H1 (cell line): ENCODE measurements around the gene ALKAL2. TPM values are rescaled to one million over a fixed set of nuclear protein-coding genes. Genes with fewer than 3 reads are reported as not detected.
"Not testable (repeated sequence)": the region's sequence is repeated elsewhere in the genome, so short reads cannot be mapped to it uniquely, and the experiment has no call there.

Source experiments
- CTCF ChIA-PET: fragments of 300-600 bp; sonication (Branson Sonifier 250); formaldehyde crosslinking; loops from one replicate; lab custom pipeline; 2021; ENCODE audit not compliant: partially characterized antibody; lab: Charles Lee
- POLR2A ChIA-PET: fragments of 300-600 bp; sonication (Branson Sonifier 250); formaldehyde crosslinking; loops from one replicate; lab custom pipeline; 2021; ENCODE audit warnings: inconsistent platforms; ENCODE audit not compliant: partially characterized antibody; lab: Charles Lee
- DNase-seq, 2 experiments: peaks; one replicate each; pipeline versions ENCODE4 v3.0.0 to v3.0.0-alpha.2; 2010 to 2022; ENCODE audit warnings: low spot score in 2 of 2, low read depth in 1 of 2, mixed read lengths in 1 of 2
- FAIRE-seq: peaks from 2 replicates; lab custom pipeline; 2011; peaks lifted over from hg19 to GRCh38; lab: Jason Lieb, UNC
- H2AFZ ChIP-seq: 2 replicates; pipeline ENCODE4 v1.8.1; 2012; ENCODE audit warnings: low read length, inconsistent platforms
- H2AK5ac ChIP-seq: 2 replicates; pipeline ENCODE4 v1.6.1; 2013; ENCODE audit warnings: low read depth, low read length
- H2BK120ac ChIP-seq: replicated peaks from 2 replicates; pipeline ENCODE3; 2013; ENCODE audit warnings: low read depth, low read length, inconsistent platforms
- H2BK12ac ChIP-seq: 2 replicates; pipeline ENCODE4 v1.6.1; 2013; ENCODE audit warnings: low read depth, low read length
- H2BK15ac ChIP-seq: 2 replicates; pipeline ENCODE4 v1.6.1; 2013; ENCODE audit warnings: low read length
- H2BK20ac ChIP-seq: 2 replicates; pipeline ENCODE4 v1.6.1; 2013; ENCODE audit warnings: low read length
- H2BK5ac ChIP-seq: 2 replicates; pipeline ENCODE4 v1.6.1; 2013; ENCODE audit warnings: low read depth, low read length
- H3K14ac ChIP-seq: 2 replicates; pipeline ENCODE4 v1.6.1; 2013; ENCODE audit warnings: inconsistent platforms; ENCODE audit not compliant: insufficient read length
- H3K18ac ChIP-seq: 2 replicates; pipeline ENCODE4 v1.6.1; 2013; ENCODE audit warnings: low read length; ENCODE audit errors: extremely low read depth
- H3K23ac ChIP-seq: 2 replicates; pipeline ENCODE4 v1.6.1; 2013; ENCODE audit warnings: inconsistent platforms; ENCODE audit not compliant: insufficient read length
- H3K23me2 ChIP-seq: 2 replicates; pipeline ENCODE4 v1.6.1; 2013; ENCODE audit warnings: low read depth, low read length
- H3K27ac ChIP-seq: 2 replicates; pipeline ENCODE4 v1.6.1; 2011; ENCODE audit warnings: low read depth, low read length, inconsistent platforms
- H3K27me3 ChIP-seq, 4 experiments: replicated peaks in 1 of 4; 1 replicate in 1 of 4; 2 replicates in 3 of 4; pipeline versions ENCODE4 v1.6.1 to v1.8.1; 2011 to 2013; ENCODE audit warnings: low read length in 3 of 4, mild to moderate bottlenecking in 3 of 4, inconsistent platforms in 2 of 4, mixed read lengths in 2 of 4, moderate library complexity in 1 of 4; ENCODE audit not compliant: control insufficient read depth in 3 of 4, insufficient read depth in 3 of 4; ENCODE audit errors: extremely low read depth in 1 of 4
- H3K36me3 ChIP-seq, 4 experiments: 2 replicates each; pipeline versions ENCODE4 v1.6.1 to v1.8.1; 2011 to 2013; ENCODE audit warnings: mild to moderate bottlenecking in 4 of 4, low read length in 3 of 4, moderate library complexity in 2 of 4, control low read depth in 1 of 4, inconsistent platforms in 1 of 4; ENCODE audit not compliant: insufficient read depth in 4 of 4, control insufficient read depth in 2 of 4
- H3K4ac ChIP-seq: replicated peaks from 2 replicates; pipeline ENCODE3; 2013; ENCODE audit warnings: low read length, low read depth, mixed read lengths, inconsistent platforms; ENCODE audit not compliant: insufficient read length
- H3K4me1 ChIP-seq, 4 experiments: replicated peaks in 1 of 4; 1 replicate in 1 of 4; 2 replicates in 3 of 4; pipeline versions ENCODE4 v1.6.1 to v1.8.1; 2011 to 2013; ENCODE audit warnings: low read length in 3 of 4, inconsistent platforms in 2 of 4, mixed read lengths in 1 of 4; ENCODE audit not compliant: insufficient read depth in 4 of 4, control insufficient read depth in 3 of 4
- H3K4me2 ChIP-seq, 2 experiments: 2 replicates each; pipeline versions ENCODE4 v1.6.1 to v1.8.1; 2011 to 2013; ENCODE audit warnings: low read depth in 2 of 2, low read length in 2 of 2, control low read depth in 1 of 2, inconsistent platforms in 1 of 2, mild to moderate bottlenecking in 1 of 2; ENCODE audit not compliant: insufficient read depth in 1 of 2
- H3K4me3 ChIP-seq, 4 experiments: fragments of 200-600, 300-600 bp in 1 of 4; sonication (generic), shearing (Covaris generic), sonication (Bioruptor Twin) in 1 of 4; 2 replicates each; pipeline versions ENCODE4 v1.5.1 to v1.8.1; 2011 to 2016; ENCODE audit warnings: low read length in 4 of 4, low read depth in 3 of 4, control low read depth in 2 of 4, inconsistent platforms in 2 of 4, mild to moderate bottlenecking in 2 of 4, mixed read lengths in 1 of 4, moderate library complexity in 1 of 4; ENCODE audit not compliant: insufficient read depth in 2 of 4; ENCODE audit errors: extremely low read depth in 1 of 4
- H3K56ac ChIP-seq: replicated peaks from 2 replicates; pipeline ENCODE3; 2013; ENCODE audit warnings: low read depth, mild to moderate bottlenecking, mixed read lengths, low read length, inconsistent platforms; ENCODE audit not compliant: insufficient read length
- H3K79me1 ChIP-seq: 2 replicates; pipeline ENCODE4 v1.6.1; 2013; ENCODE audit warnings: low read depth, low read length, control low read depth
- H3K79me2 ChIP-seq, 2 experiments: 2 replicates each; pipeline versions ENCODE4 v1.6.1 to v1.8.1; 2012 to 2013; ENCODE audit warnings: low read length in 2 of 2, mild to moderate bottlenecking in 2 of 2, inconsistent platforms in 1 of 2; ENCODE audit not compliant: insufficient read depth in 2 of 2, control insufficient read depth in 1 of 2
- H3K9ac ChIP-seq, 4 experiments: replicated peaks in 1 of 4; 1 replicate in 1 of 4; 2 replicates in 3 of 4; pipeline versions ENCODE4 v1.6.1 to v1.8.1; 2011 to 2013; ENCODE audit warnings: low read depth in 3 of 4, low read length in 3 of 4, control low read depth in 2 of 4, mild to moderate bottlenecking in 2 of 4, moderate library complexity in 2 of 4, inconsistent platforms in 1 of 4; ENCODE audit errors: extremely low read depth in 1 of 4
- H3K9me3 ChIP-seq, 2 experiments: 2 replicates each; pipeline versions ENCODE4 v1.6.1 to v1.8.1; 2012 to 2013; ENCODE audit warnings: mild to moderate bottlenecking in 2 of 2, moderate library complexity in 2 of 2, control low read depth in 1 of 2, inconsistent platforms in 1 of 2, low read depth in 1 of 2, low read length in 1 of 2, mixed read lengths in 1 of 2; ENCODE audit not compliant: insufficient read depth in 2 of 2
- H4K20me1 ChIP-seq, 2 experiments: replicated peaks in 1 of 2; 2 replicates each; pipeline versions ENCODE3 to v1.8.1; 2011 to 2013; ENCODE audit warnings: inconsistent platforms in 2 of 2, low read length in 2 of 2, mild to moderate bottlenecking in 1 of 2; ENCODE audit not compliant: insufficient read depth in 2 of 2, control insufficient read depth in 1 of 2
- H4K5ac ChIP-seq: 2 replicates; pipeline ENCODE4 v1.6.1; 2013; ENCODE audit warnings: low read length, low read depth, mixed read lengths, inconsistent platforms; ENCODE audit not compliant: insufficient read length
- H4K8ac ChIP-seq: 2 replicates; pipeline ENCODE4 v1.8.0; 2013; ENCODE audit warnings: mild to moderate bottlenecking, moderate library complexity, low read length, inconsistent platforms; ENCODE audit not compliant: insufficient read depth; ENCODE audit errors: extremely low read depth
- H4K91ac ChIP-seq: replicated peaks from 2 replicates; pipeline ENCODE3; 2013; ENCODE audit warnings: low read length, mixed read lengths, inconsistent platforms; ENCODE audit not compliant: insufficient read length
- PHF8 ChIP-seq: fragments of 200-600 bp; sonication (generic); conservative IDR thresholded peaks from 2 replicates; pipeline ENCODE4 v1.7.1; 2012; ENCODE audit warnings: low read depth, mild to moderate bottlenecking, inconsistent platforms, low read length, moderate library complexity
- RFX5 ChIP-seq: IDR thresholded peaks from 2 replicates; pipeline ENCODE4 v1.6.1; 2011; ENCODE audit warnings: low read depth, low read length, improper control_type of control experiment, borderline replicate concordance
- SP2 ChIP-seq: IDR thresholded peaks from 2 replicates; pipeline ENCODE4 v1.6.1; 2012; ENCODE audit warnings: mild to moderate bottlenecking, low read length, inconsistent platforms
- SP4 ChIP-seq: IDR thresholded peaks from 2 replicates; pipeline ENCODE4 v1.6.1; 2012; ENCODE audit warnings: low read length, inconsistent platforms
- TBP ChIP-seq: IDR thresholded peaks from 2 replicates; pipeline ENCODE4 v1.6.1; 2011; ENCODE audit warnings: low read depth, low read length, improper control_type of control experiment
- YY1 ChIP-seq: IDR thresholded peaks from 2 replicates; pipeline ENCODE4 v1.6.1; 2011; ENCODE audit warnings: low read depth, mild to moderate bottlenecking, low read length
- WGBS, 2 experiments: shearing (Covaris generic) in 1 of 2; methylation state at CpG; one replicate each; pipeline versions ENCODE4 v1.1.6 to v1.1.7; 2013 to 2015; ENCODE audit warnings: low lambda C conversion rate in 2 of 2, mixed read lengths in 2 of 2, inconsistent platforms in 1 of 2, low coverage in 1 of 2, missing lambda C conversion rate in 1 of 2; ENCODE audit not compliant: insufficient replicate concordance in 2 of 2, insufficient coverage in 1 of 2, insufficient read length in 1 of 2; ENCODE audit errors: extremely low coverage in 1 of 2, missing lambda C conversion rate in 1 of 2; 5-methylcytosine and 5-hydroxymethylcytosine counted together
- polyA plus RNA-seq, 7 experiments: library from polyadenylated mRNA; depleted of rRNA in 3 of 7; stranded (reverse) in 5 of 7; unstranded in 2 of 7; fragments of >200 nt in 5 of 7; fragments of 200-250 nt in 2 of 7; gene quantifications; 1 replicate in 5 of 7; 2 replicates in 1 of 7; 4 replicates in 1 of 7; pipeline versions ENCODE4 v1.2.1 to v1.2.3, GENCODE V29; 2011 to 2013; ENCODE audit warnings: missing spikeins in 2 of 7, mixed read lengths in 2 of 7
- total RNA-seq: library from RNA; stranded (reverse); fragmentation: NEBNext Ultra II Directional; extraction: Animal tissue kit (Norgen Biotek cat#: 25700); gene quantifications from 2 replicates; pipeline ENCODE4 v1.2.1, GENCODE V29; 2021
- TF ChIP-seq, protein P1 (sequence below): IDR thresholded peaks from 2 replicates; pipeline ENCODE4 v1.6.1; 2012; ENCODE audit warnings: inconsistent platforms

The ALKAL2 gene
- total and polyA plus RNA-seq, 2 of the 8 experiments (the other 6 are each of a cell fraction or from before 2014, with no cell fraction given) = 4.6 to 11.5 TPM

DNA sequence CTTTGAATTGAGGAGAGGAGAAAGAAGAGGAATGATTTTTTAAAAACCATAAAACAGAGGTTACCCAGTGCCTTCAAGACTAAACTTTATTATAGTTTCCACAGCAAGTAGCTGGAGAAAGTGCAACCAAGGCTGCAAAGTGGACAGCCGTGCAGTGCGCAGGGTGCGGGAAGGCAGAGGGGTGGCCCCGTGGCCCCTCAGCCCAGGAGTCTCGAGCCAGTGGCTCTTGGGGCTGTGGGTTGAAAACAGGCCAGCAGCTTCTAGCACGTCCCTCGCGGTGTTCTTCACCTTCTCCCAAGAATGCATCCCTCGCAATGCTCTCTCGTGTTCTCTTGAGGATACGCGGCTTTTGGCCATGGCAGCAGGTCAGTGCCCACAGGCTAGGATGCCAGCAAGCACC, 28.5 kb upstream of the ALKAL2 start (continued):
- TF ChIP-seq TBP (no peak), SP2 (no peak), PHF8 (no peak), RFX5 (no peak), YY1 (no peak), SP4 (no peak)
- TF ChIP-seq, protein P1, sequence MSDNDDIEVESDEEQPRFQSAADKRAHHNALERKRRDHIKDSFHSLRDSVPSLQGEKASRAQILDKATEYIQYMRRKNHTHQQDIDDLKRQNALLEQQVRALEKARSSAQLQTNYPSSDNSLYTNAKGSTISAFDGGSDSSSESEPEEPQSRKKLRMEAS = no peak

DNA sequence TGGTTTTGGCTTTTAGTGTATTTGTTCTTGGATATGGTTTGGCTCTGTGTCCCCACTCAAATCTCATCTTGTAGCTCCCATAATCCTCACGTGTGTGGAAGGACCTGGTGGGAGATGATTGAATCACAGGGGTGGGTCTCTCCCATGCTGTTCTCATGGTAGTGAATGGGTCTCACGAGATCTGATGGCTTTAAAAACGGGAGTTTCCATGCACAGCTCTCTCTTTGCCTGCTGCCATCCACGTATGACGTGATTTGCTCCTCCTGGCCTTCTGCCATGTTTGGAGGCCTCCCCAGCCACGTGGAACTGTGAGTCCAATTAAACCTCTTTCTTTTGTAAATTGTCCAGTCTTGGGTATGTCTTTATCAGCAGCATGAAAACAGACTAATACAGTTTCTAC, 28.0 kb upstream of the ALKAL2 start:
- H2BK20ac ChIP-seq, H3K4ac ChIP-seq, H2AFZ ChIP-seq, H3K23me2 ChIP-seq, H3K4me1 ChIP-seq, H4K8ac ChIP-seq, H3K27ac ChIP-seq, H3K9ac ChIP-seq, H2BK120ac ChIP-seq, H3K4me2 ChIP-seq, H3K27me3 ChIP-seq, H3K4me3 ChIP-seq, H3K23ac ChIP-seq, H3K79me2 ChIP-seq, H3K79me1 ChIP-seq, H2AK5ac ChIP-seq, H3K14ac ChIP-seq, H2BK15ac ChIP-seq, H4K20me1 ChIP-seq, FAIRE-seq, H2BK12ac ChIP-seq, H2BK5ac ChIP-seq, DNase-seq, H4K5ac ChIP-seq, POLR2A ChIA-PET, H3K36me3 ChIP-seq, H3K18ac ChIP-seq, H3K56ac ChIP-seq, H3K9me3 ChIP-seq, H4K91ac ChIP-seq: not testable (repeated sequence)
- 94% methylated on average over 6 of the region's 6 CpGs; no CpG with 5 or more reads in 1 of the 2 experiments for WGBS, 2 experiments
- CTCF ChIA-PET = interaction anchor here (1.3 to 2.7 kb wide), 2 partner anchors 14 to 16 kb away, joined by 4 to 12 read pairs; no protein-coding TSS in a partner anchor
